Prostate gland (tissue), 2 donors: ENCODE data around the gene MLPH.

Experiments used
- CTCF ChIP-seq, 4 experiments: fragments of 200-600 bp in 2 of 4; fragments of 450-650 bp in 2 of 4; sonication (generic) in 2 of 4; IDR thresholded peaks; 1 replicate in 3 of 4; 2 replicates in 1 of 4; pipeline ENCODE4 v1.5.1; 2016 to 2019; ENCODE audit warnings: antibody characterized with exemption in 4 of 4, mild to moderate bottlenecking in 2 of 4, moderate library complexity in 2 of 4
- POLR2A ChIP-seq: fragments of 450-650 bp; IDR thresholded peaks from one replicate; pipeline ENCODE4 v1.6.1; 2016; ENCODE audit warnings: antibody characterized with exemption, mild to moderate bottlenecking

DNA sequence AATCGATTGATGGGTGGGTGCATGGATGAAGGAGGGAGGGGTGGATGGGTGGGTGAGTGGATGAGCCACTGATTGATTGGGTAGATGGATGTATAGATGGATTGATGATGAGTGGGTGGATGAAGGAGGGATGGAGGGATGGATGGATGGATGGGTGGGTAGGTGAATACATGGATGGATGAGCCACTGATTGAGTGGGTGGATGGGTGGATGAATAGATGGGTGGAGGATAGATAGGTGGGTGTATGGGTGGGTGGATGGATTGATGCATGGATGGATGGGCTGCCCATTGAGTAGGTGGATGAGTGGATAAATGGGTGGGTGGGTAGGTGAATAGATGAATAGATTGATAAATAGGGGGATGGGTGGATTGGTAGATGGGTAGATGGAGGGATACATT, 30.9 kb downstream of the MLPH start:
- TF ChIP-seq CTCF (IDR thresholded peaks at IDR 0.05) (no peak), POLR2A (no peak)
